MM.1S (cell line): Measurements from ENCODE around the gene PCYOX1L.

Experiments used
- CTCF ChIP-seq: fragments of 300-600 bp; sonication (generic); IDR thresholded peaks from 2 replicates; pipeline ENCODE4 v1.5.1; 2016; ENCODE audit warnings: antibody characterized with exemption, low read length, mixed read lengths
- EZH2 ChIP-seq: fragments of 300-600 bp; sonication (generic); optimal IDR thresholded peaks from 2 replicates; pipeline ENCODE3; 2017; ENCODE audit warnings: low read depth, mild to moderate bottlenecking, antibody characterized with exemption, low read length, mixed read lengths
- EZH2phosphoT487 ChIP-seq: fragments of 300-600 bp; sonication (generic); IDR thresholded peaks from 2 replicates; pipeline ENCODE4 v1.6.1; 2018; ENCODE audit warnings: antibody characterized with exemption, low read length

- TF ChIP-seq CTCF (no peak), EZH2 (no peak), EZH2phosphoT487 (no peak)
These were observed 50.6 kb downstream of the PCYOX1L start for GRCh38 chr5:149408252-149409099.
